Inferior parietal cortex (tissue), 1 donor: ENCODE measurements around the gene STAG1.
"Not testable (repeated sequence)": the region's sequence is repeated elsewhere in the genome, so short reads cannot be mapped to it uniquely, and the experiment has no call there.

Experiments used
- DNase-seq: peaks from one replicate; pipeline ENCODE4 v3.0.0-alpha.2; 2016; ENCODE audit errors: extremely low spot score

Gene STAG1

DNA sequence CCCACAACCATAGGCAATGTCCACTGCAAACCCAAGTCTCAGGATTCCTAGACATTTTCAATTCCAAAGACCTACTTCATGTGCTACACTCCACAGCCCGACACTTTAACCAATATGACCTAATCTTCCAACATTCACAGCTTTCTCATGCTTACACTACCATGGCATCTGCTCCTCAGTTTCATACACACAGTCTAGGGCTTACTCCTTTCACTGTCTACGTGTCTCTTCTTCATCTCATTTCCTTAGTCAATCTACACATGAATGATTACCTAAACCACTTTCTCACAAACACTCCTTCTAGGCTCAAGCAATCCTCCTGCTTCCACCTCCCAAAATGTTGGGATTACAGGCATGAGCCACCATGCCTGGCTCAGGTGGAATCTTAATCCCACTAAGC is 106.3 kb downstream of the STAG1 start:
- DNase-seq, result no peak

DNA sequence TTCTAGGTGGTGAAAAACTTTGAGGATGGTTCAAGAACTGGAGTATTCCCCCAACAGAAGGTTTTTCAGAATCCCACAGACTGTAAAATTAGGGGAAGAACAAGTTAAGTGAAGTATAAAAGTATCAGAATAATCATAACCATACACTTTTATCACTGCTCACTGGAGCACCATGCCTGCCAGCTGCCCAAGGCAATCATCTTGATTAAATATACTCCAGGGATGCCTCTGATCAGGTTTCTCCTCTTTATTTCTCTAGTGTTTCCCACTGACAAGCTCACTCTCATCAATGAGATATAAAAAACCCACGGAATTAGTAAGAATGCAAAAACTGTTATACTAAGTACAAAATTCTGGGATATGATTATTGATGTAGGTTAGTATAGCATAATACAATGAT is 108.0 kb downstream of the STAG1 start:
- no peak for DNase-seq

DNA sequence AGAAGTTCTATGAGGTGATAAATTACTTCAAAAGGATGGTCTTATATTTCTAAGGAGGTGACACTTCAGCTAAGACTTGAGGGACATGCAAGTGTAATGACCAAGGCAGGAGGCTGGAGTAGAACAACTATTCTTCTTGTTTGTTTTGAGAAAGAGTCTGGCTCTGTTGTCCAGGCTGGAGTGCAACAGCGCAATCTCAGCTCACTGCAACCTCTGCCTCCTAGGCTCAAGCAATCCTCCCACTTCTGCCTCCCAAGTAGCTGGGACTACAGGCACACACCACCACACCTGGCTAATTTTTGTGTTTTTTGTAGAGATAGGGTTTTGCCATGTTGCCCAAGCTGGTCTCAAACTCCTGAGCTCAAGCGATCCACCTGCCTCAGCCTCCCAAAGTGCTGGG is 108.8 kb downstream of the STAG1 start:
- not testable (repeated sequence) for DNase-seq

DNA sequence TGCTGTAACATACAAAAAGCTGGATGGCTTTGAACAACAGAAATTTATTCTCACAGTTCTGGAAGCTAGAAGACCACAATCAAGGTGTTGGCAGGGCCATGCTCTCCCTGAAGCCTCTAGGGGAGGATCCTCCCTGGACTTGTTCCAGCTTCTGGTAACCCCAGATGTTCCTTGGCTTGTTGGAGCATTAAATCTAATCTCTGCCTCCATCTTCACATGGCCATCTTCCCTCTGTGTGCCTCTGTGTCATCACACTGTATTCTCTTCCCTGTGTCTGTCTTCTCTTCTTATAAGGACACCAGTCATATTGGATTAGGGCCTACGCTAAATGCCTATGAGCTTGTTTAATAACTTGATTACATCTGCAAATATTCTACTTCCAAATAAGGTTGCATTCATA is 109.5 kb downstream of the STAG1 start:
- DNase-seq, result no peak

DNA sequence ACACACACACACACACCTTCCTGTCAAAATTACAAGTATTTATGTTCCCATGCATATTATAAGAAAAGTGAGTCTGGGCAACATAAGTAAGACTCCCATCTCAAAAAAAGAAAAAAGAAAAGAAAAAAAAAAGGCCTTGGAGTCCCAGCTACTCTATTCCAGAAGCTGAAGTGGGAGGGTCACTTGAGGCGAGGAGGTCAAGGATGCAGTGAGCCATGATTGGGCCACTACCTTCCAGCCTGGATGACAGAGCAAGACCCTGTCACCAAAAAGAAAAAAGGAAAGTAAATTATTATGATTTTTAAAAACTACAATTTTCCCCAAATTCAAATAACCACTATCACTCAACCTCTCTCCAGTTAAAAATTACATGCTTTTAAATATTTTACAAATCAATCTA is 113.1 kb downstream of the STAG1 start:
- DNase-seq, result no peak

DNA sequence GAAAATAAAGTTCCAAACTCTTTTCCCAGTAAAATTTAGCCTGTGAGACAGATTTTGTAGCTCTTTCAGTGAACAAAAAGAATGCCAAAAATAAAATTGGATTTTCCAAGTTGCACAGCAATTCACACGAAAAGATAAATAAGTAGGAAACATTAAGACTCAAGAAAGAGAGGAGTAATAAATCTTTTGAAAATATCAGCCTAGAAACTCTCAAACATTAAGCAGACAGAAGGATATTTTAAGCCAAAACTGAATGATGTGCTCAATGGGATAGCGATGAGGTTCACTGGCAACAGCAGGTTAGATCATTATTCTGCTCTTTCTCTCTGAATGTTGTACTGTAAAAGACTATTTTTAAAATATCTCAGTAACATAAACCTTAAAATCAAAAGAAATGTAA is 115.0 kb downstream of the STAG1 start:
- DNase-seq, result no peak

DNA sequence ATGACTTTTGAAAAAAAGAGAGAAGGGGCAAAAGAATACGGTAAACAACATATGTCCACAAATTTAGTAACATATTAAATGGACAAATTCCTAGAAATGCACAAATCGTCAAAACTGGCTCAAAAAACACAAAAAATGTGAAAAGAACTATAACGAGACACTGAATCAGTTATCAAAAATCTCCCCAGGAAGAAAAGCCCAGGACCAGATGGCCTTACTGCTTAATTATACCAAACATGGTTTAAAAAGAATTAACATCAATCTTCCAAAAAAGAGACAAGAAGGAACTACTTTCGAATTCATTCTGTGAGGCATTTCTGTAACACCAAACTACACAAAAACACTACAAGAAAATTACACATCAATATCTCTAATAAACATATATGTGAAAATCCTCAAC is 117.4 kb downstream of the STAG1 start:
- no peak for DNase-seq

DNA sequence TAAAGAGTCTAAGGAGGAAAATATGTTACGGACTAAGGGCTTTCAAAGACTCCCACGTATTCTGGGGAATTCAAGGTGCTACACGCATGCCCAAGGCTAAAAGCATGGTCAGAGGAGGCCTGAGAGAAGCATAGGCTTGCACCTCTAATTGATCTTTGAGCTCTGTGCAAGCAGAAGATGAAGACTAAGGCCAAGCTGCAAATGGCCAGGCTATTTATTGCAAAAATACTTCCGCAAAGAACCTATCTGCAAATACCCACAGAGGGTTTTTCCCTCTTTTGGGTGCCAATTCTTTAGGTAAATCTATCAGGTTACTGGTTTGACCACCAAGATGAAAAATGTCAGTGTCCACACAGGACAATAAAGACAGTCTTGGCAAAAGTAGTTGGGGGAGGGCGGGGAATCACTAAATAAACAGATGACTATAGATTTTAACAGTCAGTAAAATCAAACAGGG is 119.5 kb downstream of the STAG1 start:
- no peak for DNase-seq

DNA sequence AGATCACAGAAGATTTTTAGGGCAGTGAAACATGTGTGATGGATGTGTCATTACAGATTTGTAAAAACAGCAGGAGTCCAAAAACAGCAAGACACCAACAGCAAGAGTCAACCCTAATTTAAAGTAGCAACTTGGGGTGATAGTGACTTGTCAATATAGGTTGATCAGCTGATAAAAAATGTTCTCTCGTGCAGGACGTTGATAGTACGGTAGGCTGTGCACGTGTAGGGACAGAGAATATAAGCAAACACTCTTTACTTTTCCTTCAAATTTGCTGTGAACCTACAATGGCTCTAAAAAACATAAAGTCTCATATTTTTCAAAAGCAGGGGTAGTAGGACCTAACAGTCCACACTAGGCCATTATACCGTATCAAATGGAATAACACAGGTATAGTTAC is 120.8 kb downstream of the STAG1 start:
- no peak for DNase-seq

DNA sequence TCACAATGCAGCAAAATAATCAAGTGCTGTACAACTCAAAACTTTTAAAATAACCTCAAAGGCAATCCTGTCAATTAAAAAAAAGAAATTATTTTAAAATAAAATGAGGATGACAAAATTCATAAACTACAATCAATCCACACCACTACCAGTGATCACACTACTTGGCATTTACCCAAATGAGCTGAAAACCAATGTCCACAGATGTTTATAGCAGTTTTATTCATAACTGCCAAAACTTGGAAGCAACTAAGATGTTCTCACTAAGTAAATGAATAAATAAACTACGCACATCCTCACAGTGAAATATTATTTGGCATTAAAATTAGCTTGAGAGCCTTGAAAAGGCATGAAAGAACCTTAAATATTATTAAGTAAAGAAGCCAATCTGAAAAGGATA is 121.3 kb downstream of the STAG1 start:
- DNase-seq, result no peak

DNA sequence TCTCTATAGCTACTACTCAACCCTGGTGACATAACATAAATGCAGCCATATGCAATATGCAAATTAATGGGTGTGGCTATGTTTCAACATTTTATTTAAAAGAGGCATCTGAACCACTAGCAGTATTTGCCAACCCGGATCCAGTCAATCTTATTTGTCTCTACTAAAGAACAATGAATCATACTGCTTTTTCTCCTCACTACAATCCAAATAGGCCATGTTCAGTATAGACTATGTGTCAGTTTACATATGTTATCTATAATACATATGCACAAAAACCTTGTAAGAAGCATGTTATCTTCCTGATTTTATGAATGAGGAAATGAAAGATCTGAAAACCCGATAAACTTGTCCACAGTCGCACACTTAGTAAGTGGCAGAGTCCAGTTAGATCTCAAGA is 125.7 kb downstream of the STAG1 start:
- DNase-seq, result no peak

DNA sequence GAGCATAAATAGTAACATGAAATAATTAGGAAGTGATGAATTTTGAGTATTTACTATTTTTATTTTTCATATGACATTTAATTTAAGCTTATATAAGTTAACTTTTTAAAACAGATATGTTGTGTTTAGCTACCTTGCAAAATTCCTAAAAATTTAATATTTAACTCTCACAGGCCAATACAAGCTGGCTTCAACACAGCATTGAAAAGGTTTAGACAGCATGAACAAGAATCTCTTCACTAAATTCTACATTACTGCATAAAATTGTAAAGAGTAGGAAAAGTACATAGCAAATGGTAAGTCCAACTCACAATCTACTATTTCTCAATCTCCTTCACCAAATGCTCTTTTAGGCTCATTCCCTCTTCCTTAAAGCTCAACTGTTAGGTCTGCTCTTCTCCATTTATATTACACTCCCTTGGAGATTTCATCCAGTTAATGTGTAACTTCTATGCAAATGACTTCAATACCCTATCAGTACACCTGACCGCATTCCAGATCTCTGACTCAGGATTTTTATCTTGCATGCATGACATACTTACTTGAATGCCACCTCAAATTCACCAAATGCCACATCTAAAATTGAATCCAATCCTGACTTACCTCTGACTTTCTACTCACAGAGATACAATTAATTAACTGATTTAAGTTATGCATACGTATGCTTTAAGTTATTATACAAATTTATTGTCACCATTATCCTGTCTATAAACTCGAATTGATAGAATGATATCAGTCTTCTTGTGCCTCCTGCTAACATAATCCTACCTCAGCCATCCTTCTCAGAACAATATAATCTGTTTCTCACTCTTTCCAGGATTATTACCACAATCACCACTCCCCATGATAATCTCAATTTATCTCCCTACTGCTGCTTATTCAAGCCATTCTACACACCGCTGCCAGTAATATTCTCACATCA is 127.0 kb downstream of the STAG1 start:
- DNase-seq, result no peak

DNA sequence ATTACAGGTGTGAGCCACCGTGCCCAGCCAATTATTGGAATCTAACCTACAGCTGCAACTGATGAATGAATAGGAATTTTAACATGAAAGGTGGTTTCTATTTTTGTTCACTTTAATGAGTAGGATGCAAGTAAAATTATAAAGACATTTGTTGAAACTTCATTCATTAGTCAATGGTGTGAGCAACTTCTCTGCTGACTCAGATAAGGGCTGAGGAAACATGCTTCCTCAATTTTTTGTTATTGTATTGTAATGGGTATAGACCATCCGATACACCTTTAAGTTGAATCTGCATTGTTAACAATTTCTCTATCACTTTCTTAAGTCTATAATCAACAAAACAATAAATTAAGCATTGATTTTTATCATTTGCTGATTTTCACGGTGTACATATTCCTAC is 127.8 kb downstream of the STAG1 start:
- DNase-seq, result no peak

DNA sequence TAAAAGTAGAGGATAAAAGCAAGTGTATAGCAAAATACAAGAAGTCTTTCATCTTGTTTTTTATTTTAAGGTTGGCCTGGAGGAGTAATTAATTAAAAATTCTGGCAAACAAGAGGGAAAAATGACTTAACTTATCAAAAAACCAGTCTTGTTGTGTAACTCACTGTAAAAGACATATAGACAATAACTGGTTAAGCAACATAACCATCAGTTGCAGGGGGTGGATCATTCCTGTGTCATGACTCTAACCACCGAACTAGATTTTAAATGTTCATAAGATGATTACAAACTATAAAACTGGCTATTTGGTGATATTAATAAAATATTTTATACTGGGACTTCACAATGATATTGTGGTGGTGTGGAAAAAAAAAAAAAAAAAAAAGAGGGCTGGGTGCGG is 130.6 kb downstream of the STAG1 start:
- DNase-seq, result no peak

DNA sequence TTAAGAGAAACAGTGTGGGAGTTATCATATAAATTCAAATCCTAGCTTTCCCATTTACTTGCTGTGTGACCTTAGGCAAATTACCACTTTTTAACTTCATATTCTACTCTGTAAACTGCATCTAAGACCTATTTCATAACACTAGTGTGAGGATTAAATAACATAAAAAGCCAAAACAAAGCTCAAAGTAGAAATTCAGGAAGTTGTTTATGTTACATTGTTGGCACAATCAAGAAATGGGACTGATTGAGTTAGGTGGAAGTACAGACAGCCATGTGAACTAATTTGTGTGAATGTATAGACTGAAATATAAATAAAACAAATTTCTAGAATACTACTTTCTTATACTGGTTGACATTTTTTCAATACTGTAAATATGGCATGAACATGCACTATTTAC is 131.7 kb downstream of the STAG1 start:
- DNase-seq, result no peak

DNA sequence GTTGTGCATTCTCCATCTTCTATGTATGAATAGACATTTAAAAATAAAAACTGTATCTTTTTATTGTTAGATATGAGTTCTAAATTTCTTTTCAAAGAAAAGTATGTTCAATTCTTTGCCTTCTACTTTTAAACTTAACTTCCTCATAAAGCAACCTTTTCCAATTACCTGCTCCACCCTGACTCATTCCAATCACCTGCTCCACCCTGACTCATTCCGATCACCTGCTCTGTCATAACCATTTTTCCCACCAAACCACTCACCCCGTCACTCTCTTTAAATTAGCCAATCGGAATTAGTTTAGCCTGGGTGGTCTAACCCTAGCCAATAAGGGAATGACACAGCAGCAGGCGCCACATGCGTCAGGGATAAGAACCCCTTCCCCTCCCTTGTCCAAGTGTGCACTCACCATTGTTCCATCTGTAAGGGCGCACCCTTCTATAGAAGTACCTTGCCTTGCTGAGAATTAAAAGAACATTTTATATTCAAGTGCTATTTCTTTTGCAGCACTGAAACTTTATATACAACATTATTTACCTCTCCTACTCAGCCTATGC is 134.1 kb downstream of the STAG1 start:
- not testable (repeated sequence) for DNase-seq

DNA sequence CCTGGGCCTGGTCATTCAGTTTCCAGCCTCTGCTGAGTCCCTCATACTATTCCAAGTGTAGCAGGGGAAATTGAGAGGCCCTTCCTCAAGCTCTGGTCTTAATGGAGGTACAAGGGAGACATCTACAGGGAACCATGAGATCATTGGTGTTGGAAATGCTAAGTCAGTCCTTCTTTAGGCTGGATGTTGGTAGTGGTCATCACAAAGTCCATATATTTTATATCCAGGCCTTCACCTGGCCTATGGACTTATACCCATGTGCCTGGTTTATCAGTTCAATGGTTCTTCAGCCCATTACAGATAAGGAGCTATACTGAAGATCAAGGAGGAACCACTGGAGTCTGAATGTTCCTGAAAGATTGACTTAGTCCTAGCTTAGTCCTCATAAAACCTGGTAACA is 135.0 kb downstream of the STAG1 start:
- DNase-seq, result no peak

DNA sequence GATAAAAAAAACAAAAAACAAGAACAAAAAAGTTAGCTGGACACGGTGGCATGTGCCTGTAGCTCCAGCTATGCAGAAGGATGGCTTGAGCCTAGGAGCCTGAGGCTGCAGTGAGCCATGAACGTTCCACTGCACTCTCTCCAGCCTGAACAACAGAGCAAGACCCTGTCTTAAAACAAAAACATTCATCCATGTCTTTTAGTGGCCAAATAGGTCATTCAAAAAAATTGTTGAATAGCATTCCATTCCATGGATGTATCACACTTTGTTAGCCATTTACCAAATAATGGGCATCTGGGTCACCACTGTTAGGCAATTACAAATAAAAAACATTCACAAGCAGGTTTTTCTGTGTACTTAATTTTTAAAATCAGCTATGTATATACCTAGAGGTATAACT is 139.7 kb downstream of the STAG1 start:
- DNase-seq, result no peak

DNA sequence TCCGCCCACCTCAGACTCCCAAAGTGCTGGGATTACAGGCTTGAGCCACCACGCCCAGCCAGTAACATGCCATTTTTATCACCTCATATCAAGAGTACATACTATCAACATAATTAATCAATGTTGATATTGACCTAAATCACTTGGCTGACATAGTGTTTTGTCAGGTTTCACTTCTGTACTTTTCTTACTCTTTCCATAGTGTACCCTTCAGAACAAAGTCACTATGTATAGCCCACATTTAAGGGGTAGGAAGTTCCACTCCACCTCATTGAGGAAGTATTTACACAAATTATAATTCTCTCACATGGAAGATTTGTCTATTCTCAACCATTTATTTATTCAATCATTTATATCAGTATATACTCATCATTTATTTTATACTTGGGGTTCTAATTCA is 145.2 kb downstream of the STAG1 start:
- no peak for DNase-seq

DNA sequence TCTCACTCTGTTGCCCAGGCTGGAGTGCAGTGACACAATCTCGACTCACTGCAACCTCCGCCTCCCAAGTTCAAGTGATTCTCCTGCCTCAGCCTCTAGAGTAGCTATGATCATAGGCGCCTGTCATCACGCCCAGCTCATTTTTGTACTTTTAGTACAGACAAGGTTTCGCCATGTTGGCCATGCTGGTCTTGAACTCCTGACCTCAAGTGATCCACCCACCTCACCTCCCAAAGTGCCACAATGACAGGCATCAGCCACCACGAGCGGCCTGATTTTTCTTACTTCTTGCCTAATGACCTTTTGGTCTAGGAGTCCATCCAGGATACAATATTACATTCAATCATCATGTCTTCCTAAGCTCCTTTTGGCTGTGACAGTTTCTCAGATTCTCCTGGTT is 146.0 kb downstream of the STAG1 start:
- DNase-seq, result not testable (repeated sequence)

DNA sequence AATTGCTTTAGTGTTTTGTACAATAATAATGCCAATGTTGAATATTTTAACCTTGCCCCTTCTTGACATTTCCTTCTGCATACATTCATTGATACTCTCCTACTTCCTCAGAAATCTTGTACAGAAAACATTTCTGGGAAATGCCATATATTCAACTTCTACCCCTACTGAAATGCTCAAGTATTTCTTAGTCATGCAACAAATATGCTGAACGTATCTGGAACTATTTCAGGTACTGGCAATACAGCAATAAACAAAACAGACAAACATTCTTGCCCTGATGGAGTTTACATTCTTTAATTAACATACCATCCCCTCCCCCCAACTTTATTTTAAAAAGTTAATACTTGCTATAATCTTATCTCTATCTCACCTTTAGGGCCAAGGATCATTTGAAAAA is 147.2 kb downstream of the STAG1 start:
- DNase-seq, result no peak

DNA sequence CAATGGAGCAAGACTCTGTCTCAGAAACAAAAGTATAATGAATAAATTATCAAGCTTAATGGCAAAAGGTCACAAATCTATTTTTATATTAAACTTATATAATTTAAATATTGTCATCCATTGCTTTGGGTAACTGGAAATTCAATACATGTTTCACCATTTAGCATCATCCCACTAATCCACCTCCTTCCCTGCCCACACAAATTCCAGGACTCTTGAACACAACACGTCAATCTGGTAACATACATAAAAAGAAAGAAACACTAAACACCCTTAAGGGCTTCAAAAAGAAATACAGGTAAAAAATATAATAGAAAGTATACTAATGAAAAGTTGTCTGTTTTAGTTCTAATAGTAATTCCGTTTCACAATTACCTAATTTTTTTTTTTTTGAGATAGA is 149.4 kb downstream of the STAG1 start:
- DNase-seq, result no peak

DNA sequence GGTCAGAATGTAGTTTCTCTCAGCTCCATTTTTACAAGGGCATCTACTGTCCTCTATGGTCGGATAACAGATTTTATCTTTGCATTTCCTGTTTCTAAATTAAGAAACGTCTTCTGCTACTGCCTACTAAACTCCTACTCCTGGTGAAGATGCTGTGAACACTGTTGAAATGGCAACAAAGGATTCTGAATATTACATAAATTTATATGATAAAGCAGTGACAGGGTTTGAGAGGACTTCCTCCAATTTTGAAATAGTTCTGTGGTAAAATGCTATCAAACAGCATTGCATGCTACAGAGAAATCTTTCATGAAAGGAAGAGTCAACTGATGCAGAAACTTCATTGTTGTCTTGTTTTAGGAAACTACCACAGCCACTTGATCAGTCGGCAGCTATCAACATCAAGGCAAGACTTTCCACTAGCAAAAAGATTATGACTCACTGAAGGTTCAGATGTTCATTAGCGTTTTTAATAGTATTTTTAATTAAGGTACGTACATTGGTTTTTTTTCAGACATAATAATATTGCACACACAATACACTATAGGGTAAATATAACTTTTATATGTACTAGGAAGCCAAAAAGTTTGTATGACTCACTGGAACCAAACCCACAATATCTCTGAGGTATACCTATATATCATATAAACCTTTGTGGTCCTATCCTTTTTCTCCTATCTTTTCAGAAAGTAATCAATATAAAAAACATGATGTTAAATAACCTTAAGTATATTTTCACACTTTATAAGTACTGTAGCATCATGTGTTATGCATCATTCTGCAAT is 156.1 kb downstream of the STAG1 start:
- peak; percentile 7 for DNase-seq
